Measurements from ENCODE around the gene CYP3A7.
"Not testable (repeated sequence)": the region's sequence is repeated elsewhere in the genome, so short reads cannot be mapped to it uniquely, and the experiment has no call there.

CYP3A7 gene

GRCh38 chr7:99742737-99743394 is 7.9 kb upstream of the CYP3A7 start:
- no peak for DNase-seq (ENCODE audit: low read depth in 4 of 4, low spot score in 1 of 4)

DNA sequence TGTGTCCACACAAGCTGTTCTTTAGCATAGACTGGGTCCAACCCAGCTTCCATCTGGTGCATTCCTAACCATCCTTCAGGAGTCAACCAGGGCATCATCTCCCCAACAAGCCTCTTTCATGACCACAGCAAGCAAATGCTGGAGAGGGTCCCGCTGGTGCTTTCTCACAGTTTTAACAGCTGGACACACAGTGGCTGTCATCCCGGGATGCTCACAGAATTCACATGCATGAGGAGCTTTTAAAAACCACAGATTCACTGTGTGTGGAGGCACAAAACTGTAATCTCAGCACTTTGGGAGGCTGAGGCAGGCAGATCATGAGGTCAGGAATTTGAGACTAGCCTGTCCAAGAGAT is 6.4 kb upstream of the CYP3A7 start:
- no peak for DNase-seq (ENCODE audit: low read depth in 4 of 4, low spot score in 1 of 4)

DNA sequence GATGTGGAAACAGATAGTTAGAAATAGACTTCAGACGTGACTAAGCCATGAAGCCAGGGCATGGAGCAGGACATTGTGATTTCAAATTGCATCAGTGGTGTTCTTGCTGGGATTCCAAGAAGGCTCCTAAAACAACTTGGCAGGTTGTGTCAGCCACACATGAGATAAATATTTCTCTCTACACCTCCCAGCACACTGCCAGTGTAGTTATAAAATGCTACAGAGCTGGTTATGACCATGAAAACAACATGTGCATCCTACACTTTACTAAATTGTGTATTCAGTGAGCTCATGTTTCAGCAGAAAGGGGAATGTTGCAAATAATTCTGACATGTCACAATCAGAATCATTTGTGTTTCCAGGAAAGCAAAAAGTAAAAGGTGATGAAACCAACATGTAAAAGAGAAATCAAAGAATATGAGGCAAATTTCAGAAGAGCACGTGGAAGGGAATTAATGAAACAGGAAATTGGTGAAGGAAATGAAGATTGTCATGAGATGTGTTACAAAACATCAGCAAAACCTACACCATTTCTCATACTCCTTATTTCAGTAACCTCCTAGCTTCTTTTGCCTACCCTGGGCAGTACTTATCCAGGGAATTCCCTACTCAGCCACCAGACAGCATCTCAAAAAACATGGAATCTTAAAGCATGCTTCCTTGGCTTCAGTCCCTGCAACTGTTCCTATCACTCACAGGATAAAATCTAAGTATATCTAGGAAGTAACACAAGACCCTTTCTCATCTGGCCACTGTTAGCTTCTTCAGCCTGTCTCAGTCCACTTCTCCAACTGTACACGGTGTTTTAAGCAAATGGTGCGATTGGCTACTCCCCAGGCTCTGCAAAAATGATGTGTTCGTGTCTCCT is 5.8 kb upstream of the CYP3A7 start:
- no peak for DNase-seq (ENCODE audit: low read depth in 4 of 4, low spot score in 1 of 4)

- no peak for DNase-seq (ENCODE audit: low read depth in 4 of 4, low spot score in 1 of 4)
Observed at GRCh38 chr7:99739699-99740572, 4.9 kb upstream of the CYP3A7 start.

- no peak for DNase-seq (ENCODE audit: low read depth in 4 of 4, low spot score in 1 of 4)
Observed at GRCh38 chr7:99737726-99738125, 2.7 kb upstream of the CYP3A7 start.

GRCh38 chr7:99736667-99737066 is 1.7 kb upstream of the CYP3A7 start:
- not testable (repeated sequence) for DNase-seq (ENCODE audit: low read depth in 4 of 4, low spot score in 1 of 4)

- no peak for DNase-seq (ENCODE audit: low read depth in 4 of 4, low spot score in 1 of 4)
Observed at GRCh38 chr7:99733448-99733847, 1.5 kb downstream of the CYP3A7 start.

DNA sequence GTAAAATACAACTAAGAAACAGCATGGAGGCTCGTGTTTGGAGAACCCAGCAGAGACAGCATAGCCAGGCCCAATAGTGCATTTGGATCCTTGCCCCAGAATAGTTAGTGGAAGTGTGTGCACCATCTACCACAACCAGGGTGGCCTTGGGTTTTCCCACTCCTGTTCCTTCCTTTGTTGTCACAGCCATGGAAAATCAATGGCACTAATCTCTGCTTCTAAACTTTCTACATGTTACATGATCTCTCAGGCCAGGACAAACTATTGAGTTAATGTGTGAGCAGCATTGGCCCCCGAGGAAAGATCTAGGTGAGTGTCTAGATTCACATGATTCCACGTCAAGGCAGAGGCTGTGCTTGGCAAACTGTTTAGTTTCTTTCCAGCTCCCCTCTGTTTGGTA is 2.0 kb downstream of the CYP3A7 start:
- DNase-seq (ENCODE audit: low read depth in 4 of 4, low spot score in 1 of 4), result no peak

GRCh38 chr7:99731638-99732374 is 3.2 kb downstream of the CYP3A7 start:
- no peak for DNase-seq (ENCODE audit: low read depth in 4 of 4, low spot score in 1 of 4)

- no peak for DNase-seq (ENCODE audit: low read depth in 4 of 4, low spot score in 1 of 4)
Observed at GRCh38 chr7:99730992-99731391, 4.0 kb downstream of the CYP3A7 start.

DNA sequence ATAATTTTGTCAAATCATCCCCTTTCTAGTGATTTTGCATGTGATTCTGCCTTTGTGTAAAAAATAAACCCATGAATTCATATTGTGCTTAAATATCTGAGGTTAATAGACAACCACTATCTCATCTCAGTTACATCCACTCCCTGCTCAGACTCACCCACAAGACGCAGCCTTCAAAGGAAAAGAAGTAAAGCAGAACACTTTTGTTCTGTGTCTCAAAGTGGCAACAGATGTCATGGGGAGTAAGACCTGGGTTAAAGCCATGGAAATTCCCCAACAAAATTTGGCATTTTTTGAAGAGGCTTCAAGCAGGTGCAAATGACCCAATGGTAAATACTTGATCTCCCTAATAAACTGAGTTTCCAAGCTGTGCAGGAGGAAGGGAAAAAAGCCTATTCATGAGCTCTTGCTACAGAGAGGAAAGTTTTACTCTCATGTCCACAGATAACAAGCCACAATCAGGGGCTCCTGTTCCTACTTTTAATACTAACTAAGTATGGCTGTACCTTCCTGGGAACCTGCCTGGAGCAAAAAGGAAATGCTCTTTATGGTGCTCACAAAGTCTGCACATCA is 4.7 kb downstream of the CYP3A7 start:
- DNase-seq (ENCODE audit: low read depth in 4 of 4, low spot score in 1 of 4), result no peak

GRCh38 chr7:99729486-99730237 is 5.3 kb downstream of the CYP3A7 start:
- DNase-seq (ENCODE audit: low read depth in 4 of 4, low spot score in 1 of 4), result no peak

DNA sequence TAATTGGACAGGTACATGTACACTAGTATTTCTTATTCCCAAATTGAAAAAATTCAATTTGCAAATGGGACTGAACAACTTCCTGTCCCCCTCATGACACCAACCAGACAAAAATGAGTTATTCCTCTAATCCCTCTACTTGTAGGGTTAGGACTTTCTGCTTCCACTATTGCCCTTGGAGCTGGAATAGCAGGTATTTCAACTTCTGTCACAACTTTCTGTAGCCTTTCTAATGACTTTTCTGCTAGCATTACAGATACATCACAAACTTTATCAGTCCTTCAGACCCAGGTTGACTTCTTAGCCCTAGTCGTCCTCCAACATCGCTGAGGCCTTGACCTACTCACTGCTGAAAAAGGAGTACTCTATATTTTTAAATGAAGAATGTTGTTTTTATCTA is 6.4 kb downstream of the CYP3A7 start:
- no peak for DNase-seq (ENCODE audit: low read depth in 4 of 4, low spot score in 1 of 4)

GRCh38 chr7:99723201-99723600 is 11.8 kb downstream of the CYP3A7 start:
- DNase-seq (ENCODE audit: low read depth in 4 of 4, low spot score in 1 of 4), result not testable (repeated sequence)

DNA sequence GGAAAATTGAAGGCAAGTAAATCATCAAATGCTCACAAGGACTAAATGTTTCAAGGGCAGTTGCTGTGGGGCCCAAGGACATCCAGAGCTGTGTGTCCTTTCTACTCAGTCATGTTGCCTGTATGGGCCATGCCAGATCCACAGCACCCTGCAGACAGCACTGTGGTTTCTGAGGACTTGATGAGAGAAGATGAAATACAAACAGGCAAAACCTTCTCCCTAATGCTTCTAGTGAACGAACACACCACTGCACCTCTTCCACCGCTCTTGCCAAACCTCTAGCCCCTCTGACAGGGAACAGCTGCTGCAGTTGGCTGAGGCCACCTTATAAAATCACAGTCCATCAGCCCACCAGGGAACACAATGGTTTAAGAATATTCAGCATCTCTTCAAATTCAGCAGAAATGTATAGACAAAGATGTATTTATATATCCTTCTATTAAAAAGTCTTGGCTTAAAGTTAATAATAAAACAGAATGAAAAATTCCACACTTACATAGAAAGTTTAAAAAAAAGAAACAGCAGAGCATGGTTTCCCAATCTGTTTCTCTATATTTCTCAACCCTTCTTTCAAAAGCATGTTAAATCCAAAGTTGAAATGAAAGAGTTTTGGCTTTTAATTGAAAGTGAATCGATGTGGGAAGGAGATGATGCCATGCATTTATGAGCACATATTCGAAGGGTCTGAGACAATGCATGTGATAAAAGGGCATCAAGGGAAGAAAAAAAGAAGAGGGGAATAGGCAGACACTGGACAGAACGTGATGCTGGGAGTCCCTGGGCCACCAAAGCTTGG is 14.0 kb downstream of the CYP3A7 start:
- no peak for DNase-seq (ENCODE audit: low read depth in 4 of 4, low spot score in 1 of 4)

- no peak for DNase-seq (ENCODE audit: low read depth in 4 of 4, low spot score in 1 of 4)
Observed at GRCh38 chr7:99719996-99720769, 14.8 kb downstream of the CYP3A7 start.

- no peak for DNase-seq (ENCODE audit: low read depth in 4 of 4, low spot score in 1 of 4)
Observed at GRCh38 chr7:99713995-99714570, 20.9 kb downstream of the CYP3A7 start.
